NOMO-1 (cell line): ENCODE measurements around the gene DSCAML1.

Experiments used
- DNase-seq, 2 experiments: peaks; one replicate each; lab custom pipeline; 2025; ENCODE audit not compliant: unreplicated experiment in 2 of 2; lab: John Stamatoyannopoulos, UW

The DSCAML1 gene

DNA sequence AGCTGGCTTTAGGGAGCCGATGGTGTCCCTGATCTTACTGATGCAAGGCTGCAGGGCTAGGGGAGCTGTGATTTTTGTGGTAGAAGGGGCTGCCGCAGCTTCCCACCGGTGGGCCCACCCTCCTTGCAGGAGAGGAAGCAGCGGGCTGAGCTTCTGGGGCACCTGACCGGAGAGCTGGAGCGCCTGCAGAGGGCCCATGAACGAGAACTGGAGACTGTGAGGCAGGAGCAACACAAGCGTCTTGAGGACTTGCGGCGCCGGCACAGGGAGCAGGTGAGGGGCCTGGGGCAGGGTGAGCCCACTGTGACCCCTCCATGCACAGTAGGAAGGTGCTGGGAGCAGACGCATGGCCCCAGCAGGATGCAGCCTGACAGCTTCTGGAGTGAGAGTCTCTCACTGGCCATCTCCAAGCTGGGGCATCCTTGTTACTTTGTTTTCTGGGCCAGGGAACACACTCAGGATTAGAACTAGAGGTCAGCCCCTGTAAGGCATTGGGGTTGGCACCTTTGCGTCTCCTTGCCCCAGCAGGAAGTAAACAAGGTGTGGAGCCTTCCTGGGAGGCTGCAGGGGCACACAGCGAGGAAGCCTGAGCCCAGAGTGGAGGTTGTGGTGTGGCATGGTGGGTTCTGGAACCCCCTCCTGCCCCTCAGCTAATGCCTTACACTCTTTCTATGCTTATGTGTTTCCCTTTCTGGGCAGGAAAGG lies 402.6 kb downstream of the DSCAML1 start:
- no peak for DNase-seq

DNA sequence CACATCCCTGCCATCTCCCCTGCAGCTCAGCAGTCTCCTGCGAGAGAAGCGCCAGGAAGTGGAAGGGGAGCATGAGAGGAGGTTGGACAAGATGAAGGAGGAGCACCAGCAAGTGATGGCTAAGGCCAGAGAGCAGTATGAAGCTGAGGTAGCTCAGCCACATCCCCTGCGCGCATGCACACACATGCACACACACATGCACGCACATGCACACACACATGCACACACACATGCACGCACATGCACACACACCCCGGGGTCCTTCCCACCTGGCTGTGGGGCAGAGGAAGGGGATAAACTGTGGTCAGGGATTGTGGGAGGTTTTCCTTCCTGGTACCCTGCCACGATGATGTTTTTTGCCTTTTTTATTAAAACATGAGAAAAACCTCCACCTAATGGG lies 404.0 kb downstream of the DSCAML1 start:
- no peak for DNase-seq

DNA sequence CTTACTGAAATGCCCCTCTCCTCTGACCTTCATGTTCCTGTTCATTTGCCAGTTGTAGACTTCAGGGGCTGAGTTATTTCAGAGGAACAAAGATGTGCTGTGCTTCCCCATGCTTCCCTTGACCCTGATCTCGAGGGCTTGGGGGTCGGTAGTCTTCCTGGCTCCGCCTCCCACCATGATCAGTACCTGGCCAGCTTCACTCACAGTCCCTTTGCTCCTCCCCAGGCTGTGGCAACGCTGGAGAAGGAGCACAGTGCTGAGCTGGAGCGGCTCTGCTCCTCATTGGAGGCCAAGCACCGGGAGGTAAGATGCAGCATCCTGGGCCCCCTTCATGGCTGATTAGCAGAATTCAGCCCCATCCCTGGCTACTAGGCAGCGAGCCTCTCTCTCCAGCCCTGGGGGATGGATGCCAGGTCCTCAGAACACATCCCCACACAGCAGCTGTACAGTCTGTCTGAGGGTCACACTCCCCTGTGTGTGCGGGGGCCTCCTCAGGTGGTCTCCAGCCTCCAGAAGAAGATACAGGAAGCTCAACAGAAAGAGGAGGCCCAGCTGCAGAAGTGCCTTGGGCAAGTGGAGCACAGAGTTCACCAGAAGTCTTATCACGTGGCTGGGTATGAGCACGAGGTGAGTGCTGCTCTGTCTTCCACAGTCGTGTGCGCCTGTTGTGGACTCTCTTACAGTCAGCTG lies 404.9 kb downstream of the DSCAML1 start:
- no peak for DNase-seq

DNA sequence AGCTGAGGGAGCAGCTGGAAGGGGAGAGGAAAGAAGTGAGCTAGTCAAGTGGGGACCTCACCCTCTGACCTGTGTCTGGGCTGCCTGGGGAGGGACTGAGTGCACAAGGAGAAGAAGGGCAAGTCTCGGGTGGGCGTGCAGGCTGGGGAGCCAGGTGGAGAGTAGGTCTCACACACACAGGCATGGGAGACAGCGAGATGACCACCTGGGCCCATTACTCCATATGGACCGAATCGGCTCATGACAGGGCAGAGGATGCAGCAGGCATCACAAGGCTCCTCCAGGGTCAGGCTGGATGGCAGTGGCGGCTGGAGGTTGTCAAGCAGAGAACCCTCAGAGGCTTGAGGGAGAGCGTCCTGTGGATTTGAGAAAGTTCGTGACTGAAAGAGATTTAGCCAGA lies 405.8 kb downstream of the DSCAML1 start:
- DNase-seq: no peak

DNA sequence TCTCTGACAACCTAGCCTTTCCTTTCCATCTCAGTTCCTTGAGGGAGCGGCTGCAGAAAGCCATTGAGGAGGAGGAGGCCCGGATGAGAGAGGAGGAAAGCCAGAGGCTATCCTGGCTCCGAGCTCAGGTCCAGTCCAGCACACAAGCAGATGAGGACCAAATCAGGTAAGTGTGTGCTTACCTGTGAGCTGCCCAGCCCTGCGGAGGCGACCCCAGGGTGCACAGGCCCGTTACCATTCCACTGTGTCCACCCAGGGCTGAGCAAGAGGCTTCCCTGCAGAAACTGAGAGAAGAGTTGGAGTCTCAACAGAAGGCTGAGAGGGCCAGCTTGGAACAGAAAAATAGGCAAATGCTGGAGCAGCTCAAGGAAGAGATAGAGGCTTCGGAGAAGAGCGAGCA lies 406.3 kb downstream of the DSCAML1 start:
- no peak for DNase-seq

DNA sequence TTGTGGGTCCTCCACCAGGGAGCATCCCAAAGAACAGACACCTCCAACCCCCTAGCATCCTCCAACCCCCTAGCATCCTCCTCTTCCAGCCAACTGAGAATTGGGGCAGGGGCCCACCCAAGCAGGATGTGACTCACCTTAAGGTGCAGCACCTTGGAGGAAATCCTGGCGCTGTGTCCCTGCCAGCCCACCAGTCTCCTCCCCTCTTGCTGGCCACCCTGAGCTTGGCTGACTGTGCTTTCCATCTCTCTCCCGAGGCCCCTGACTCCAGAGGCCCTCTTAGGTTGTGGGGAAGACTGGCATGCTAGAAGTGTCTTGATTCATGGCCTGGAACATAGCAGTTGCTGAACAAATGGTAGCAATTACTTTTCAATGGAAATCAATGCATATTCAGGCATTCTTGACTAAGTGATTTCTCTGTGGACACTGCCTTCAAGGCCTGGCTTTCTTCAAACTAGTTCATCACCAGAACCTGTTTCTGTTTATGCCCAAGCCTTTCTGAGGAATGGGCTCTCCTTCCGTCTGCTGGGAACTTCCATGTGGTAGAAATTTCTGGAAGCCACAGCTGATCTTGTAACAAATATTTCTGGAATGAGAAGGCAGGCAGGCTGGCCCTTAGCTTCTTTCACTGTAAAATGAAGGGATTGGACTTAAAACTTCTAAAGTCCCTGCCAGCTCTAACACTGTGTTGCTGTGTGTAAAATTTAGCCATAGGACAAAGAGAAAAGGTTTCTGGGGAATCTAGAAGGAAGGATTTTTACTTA lies 408.8 kb downstream of the DSCAML1 start:
- DNase-seq: no peak

DNA sequence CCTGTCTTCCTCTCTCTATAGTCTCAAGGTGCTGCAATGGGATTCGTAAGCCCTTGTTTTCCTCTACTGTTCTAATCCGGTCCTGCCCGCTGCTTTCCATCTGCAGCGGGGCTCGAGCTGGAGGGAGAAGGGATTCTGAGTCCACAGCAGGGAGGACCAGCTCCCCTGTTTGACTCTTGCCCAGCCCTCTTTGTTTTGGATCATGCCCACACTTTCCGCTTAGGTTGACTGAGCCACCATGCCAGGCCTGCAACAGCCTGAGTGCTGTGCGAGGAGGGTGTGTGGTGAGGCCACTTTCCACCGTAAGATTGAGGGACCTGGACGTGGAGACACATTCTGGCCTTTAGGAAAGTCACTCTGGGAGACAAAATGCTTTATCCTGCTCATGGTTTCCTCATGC lies 411.1 kb downstream of the DSCAML1 start:
- no peak for DNase-seq

DNA sequence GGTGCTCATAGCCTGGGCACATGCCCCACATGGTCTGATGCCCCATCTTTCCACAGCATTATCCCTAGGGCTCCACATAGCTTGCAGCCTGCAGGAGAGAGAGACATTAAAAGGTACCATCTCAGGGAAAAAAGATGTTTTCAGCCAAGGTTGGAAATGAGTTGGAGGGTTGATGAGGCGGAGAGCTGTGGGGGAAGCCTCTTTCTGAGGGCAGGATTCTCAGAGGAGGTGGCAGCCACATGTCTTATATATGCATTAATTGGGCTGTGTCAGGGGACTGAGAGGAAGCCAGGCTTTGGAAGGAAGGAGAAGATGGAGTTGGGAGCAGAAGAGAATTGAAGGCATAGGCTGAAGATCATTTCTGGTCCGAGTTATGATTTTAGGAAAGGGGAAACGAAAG lies 411.5 kb downstream of the DSCAML1 start:
- DNase-seq: no peak

DNA sequence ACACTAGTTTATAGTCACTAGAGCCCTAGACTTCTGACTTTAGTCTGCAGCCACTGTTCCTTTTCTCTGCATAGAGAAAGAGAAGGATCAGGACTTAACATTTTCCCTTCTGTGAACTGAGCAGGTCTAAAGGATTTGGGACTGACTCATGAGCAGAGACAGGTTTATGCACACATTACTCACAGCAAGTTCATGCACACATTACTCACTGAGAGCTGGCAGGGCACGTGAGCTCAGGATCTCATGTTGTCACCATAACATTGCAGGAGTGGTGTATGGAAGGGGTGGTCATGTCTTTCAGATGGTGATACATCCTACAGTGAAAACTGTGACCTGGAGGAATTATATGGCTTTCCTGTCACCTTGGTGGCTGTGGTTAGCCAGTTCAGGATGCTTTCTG lies 413.0 kb downstream of the DSCAML1 start:
- DNase-seq: no peak

DNA sequence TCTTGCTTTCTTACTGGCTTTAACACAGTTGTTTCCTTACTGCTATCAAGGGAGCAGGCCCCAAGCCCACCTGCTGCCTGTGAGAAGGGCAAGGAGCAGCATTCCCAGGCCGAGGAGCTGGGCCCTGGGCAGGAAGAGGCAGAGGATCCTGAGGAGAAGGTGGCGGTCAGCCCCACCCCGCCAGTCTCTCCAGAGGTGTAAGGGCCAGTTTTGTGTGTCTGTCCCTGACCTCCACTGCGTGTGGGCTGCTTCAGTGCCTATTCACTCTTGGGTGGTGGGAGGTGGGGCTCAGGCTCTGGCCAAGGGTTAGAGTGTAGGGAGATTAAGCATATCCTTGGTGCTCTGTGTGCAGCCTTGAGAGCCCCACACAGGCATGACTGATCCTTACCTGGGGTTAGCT lies 414.3 kb downstream of the DSCAML1 start:
- no peak for DNase-seq

DNA sequence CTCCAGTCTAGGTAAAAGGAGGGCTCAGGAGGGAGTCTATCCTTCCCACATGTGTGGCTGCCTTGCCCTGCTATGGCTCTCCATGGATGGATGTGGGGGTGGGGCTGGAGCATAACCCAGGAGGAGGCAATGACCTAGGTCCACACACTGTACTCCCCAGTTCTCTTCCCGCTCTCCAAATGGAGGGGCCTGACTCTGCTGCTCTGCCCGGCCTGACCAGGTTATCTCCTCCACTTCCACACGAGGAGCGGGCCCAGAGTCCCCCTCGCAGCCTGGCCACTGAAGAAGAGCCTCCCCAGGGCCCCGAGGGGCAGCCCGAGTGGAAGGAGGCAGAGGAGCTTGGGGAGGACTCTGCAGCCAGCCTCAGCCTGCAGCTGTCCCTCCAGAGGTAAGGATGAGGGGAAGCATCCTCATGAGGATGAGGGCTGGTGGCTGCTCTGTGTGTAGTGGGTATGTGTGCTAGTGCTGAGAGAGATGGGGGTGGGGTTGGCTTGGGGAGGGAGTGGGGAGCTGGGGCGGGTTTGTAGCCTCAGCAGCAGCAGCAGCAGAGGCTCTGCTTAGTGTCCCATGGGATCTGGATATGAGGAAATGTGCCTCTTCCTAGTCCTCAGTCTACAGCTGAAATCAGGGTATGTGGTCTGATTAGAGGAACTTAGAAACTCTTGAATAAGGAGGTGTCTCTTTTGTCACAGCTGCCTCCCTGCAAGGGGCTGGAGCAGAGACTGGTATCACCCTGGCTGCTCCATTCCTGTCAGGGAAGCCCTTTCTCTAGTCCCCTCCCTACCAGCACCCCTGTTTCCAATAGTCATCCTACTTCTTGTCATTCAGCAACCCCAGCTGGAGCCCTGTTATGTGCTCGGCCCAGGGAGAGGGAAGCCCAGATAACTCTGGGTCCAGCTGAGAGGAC lies 415.3 kb downstream of the DSCAML1 start:
- DNase-seq: no peak

DNA sequence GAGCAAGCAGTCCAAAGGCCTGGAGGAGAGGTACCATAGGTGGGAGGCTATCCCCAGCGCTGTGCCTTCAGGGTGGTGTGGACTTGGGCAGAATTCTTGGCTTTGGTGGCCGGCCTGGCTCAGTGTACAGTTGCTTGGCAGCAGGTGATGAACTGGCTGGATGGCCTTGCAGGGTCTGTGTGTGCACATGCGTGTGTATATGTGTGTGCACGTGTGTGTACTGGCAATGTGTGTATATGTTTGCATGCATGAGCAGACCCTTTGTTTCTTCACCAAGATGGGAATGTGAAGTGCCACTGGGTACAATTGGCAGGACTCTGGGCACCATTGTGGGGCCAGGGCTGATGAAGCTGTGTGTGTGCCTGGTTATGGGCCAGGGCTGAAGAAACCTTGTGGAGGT lies 416.3 kb downstream of the DSCAML1 start:
- DNase-seq: no peak

DNA sequence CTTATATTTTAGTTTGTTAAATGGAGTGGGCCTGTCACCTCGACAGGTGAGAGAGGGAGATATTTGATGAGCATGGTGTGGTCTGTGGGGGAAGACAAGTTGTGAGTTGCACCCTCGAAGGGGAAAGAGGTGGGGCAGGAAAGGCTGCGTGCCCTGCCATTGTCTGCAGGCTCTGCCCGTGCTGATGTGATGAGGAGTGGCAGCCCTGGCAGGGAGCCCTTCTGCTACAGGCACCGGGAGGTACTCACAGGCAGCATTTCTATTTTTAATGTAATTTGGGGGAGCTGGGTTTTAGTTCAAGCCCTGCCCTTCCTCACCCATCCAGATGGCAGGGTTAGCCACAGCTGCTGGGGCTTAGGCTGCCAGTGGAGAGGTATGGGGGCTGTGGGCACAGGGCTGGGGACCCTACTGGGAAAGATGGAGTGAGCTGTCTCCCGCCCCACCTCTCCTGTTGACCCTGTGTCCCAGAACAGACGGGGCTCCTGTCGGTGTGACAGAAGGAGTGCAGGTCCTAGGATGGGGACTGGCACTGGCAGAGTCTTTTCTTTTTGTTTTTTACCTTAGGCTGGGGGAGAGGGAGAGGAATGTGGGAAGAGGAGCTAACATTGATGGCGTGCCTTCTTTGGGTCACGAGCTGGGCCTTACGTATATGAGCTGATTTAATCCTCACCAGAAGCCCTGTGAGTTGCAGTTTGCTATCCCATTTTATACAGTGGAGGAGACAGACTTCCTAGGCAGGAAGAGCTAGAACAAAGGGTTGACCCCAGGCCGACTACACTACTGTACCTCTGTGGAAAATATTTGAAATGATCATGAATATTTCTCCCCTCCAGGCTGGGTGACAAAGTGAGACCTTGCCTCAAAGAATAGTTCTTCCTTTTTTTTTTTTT lies 417.8 kb downstream of the DSCAML1 start:
- DNase-seq: no peak
